H1 (cell line): ENCODE measurements around the gene PRF1. TPM values are rescaled to one million over a fixed set of nuclear protein-coding genes. Genes with fewer than 3 reads are reported as not detected.

ENCODE experiments used
- CTCF ChIA-PET: fragments of 300-600 bp; sonication (Branson Sonifier 250); formaldehyde crosslinking; loops from one replicate; lab custom pipeline; 2021; ENCODE audit not compliant: partially characterized antibody; lab: Charles Lee
- POLR2A ChIA-PET: fragments of 300-600 bp; sonication (Branson Sonifier 250); formaldehyde crosslinking; loops from one replicate; lab custom pipeline; 2021; ENCODE audit warnings: inconsistent platforms; ENCODE audit not compliant: partially characterized antibody; lab: Charles Lee
- DNase-seq, 2 experiments: peaks; one replicate each; pipeline versions ENCODE4 v3.0.0 to v3.0.0-alpha.2; 2010 to 2022; ENCODE audit warnings: low spot score in 2 of 2, low read depth in 1 of 2, mixed read lengths in 1 of 2
- FAIRE-seq: peaks from 2 replicates; lab custom pipeline; 2011; peaks lifted over from hg19 to GRCh38; lab: Jason Lieb, UNC
- H2AFZ ChIP-seq: 2 replicates; pipeline ENCODE4 v1.8.1; 2012; ENCODE audit warnings: low read length, inconsistent platforms
- H2AK5ac ChIP-seq: 2 replicates; pipeline ENCODE4 v1.6.1; 2013; ENCODE audit warnings: low read depth, low read length
- H2BK120ac ChIP-seq: replicated peaks from 2 replicates; pipeline ENCODE3; 2013; ENCODE audit warnings: low read depth, low read length, inconsistent platforms
- H2BK12ac ChIP-seq: 2 replicates; pipeline ENCODE4 v1.6.1; 2013; ENCODE audit warnings: low read depth, low read length
- H2BK15ac ChIP-seq: 2 replicates; pipeline ENCODE4 v1.6.1; 2013; ENCODE audit warnings: low read length
- H2BK20ac ChIP-seq: 2 replicates; pipeline ENCODE4 v1.6.1; 2013; ENCODE audit warnings: low read length
- H2BK5ac ChIP-seq: 2 replicates; pipeline ENCODE4 v1.6.1; 2013; ENCODE audit warnings: low read depth, low read length
- H3K14ac ChIP-seq: 2 replicates; pipeline ENCODE4 v1.6.1; 2013; ENCODE audit warnings: inconsistent platforms; ENCODE audit not compliant: insufficient read length
- H3K18ac ChIP-seq: 2 replicates; pipeline ENCODE4 v1.6.1; 2013; ENCODE audit warnings: low read length; ENCODE audit errors: extremely low read depth
- H3K23ac ChIP-seq: 2 replicates; pipeline ENCODE4 v1.6.1; 2013; ENCODE audit warnings: inconsistent platforms; ENCODE audit not compliant: insufficient read length
- H3K23me2 ChIP-seq: 2 replicates; pipeline ENCODE4 v1.6.1; 2013; ENCODE audit warnings: low read depth, low read length
- H3K27ac ChIP-seq: 2 replicates; pipeline ENCODE4 v1.6.1; 2011; ENCODE audit warnings: low read depth, low read length, inconsistent platforms
- H3K27me3 ChIP-seq, 4 experiments: replicated peaks in 1 of 4; 1 replicate in 1 of 4; 2 replicates in 3 of 4; pipeline versions ENCODE4 v1.6.1 to v1.8.1; 2011 to 2013; ENCODE audit warnings: low read length in 3 of 4, mild to moderate bottlenecking in 3 of 4, inconsistent platforms in 2 of 4, mixed read lengths in 2 of 4, moderate library complexity in 1 of 4; ENCODE audit not compliant: control insufficient read depth in 3 of 4, insufficient read depth in 3 of 4; ENCODE audit errors: extremely low read depth in 1 of 4
- H3K36me3 ChIP-seq, 4 experiments: 2 replicates each; pipeline versions ENCODE4 v1.6.1 to v1.8.1; 2011 to 2013; ENCODE audit warnings: mild to moderate bottlenecking in 4 of 4, low read length in 3 of 4, moderate library complexity in 2 of 4, control low read depth in 1 of 4, inconsistent platforms in 1 of 4; ENCODE audit not compliant: insufficient read depth in 4 of 4, control insufficient read depth in 2 of 4
- H3K4ac ChIP-seq: replicated peaks from 2 replicates; pipeline ENCODE3; 2013; ENCODE audit warnings: low read length, low read depth, mixed read lengths, inconsistent platforms; ENCODE audit not compliant: insufficient read length
- H3K4me1 ChIP-seq, 4 experiments: replicated peaks in 1 of 4; 1 replicate in 1 of 4; 2 replicates in 3 of 4; pipeline versions ENCODE4 v1.6.1 to v1.8.1; 2011 to 2013; ENCODE audit warnings: low read length in 3 of 4, inconsistent platforms in 2 of 4, mixed read lengths in 1 of 4; ENCODE audit not compliant: insufficient read depth in 4 of 4, control insufficient read depth in 3 of 4
- H3K4me2 ChIP-seq, 2 experiments: 2 replicates each; pipeline versions ENCODE4 v1.6.1 to v1.8.1; 2011 to 2013; ENCODE audit warnings: low read depth in 2 of 2, low read length in 2 of 2, control low read depth in 1 of 2, inconsistent platforms in 1 of 2, mild to moderate bottlenecking in 1 of 2; ENCODE audit not compliant: insufficient read depth in 1 of 2
- H3K4me3 ChIP-seq, 4 experiments: fragments of 200-600, 300-600 bp in 1 of 4; sonication (generic), shearing (Covaris generic), sonication (Bioruptor Twin) in 1 of 4; 2 replicates each; pipeline versions ENCODE4 v1.5.1 to v1.8.1; 2011 to 2016; ENCODE audit warnings: low read length in 4 of 4, low read depth in 3 of 4, control low read depth in 2 of 4, inconsistent platforms in 2 of 4, mild to moderate bottlenecking in 2 of 4, mixed read lengths in 1 of 4, moderate library complexity in 1 of 4; ENCODE audit not compliant: insufficient read depth in 2 of 4; ENCODE audit errors: extremely low read depth in 1 of 4
- H3K56ac ChIP-seq: replicated peaks from 2 replicates; pipeline ENCODE3; 2013; ENCODE audit warnings: low read depth, mild to moderate bottlenecking, mixed read lengths, low read length, inconsistent platforms; ENCODE audit not compliant: insufficient read length
- H3K79me1 ChIP-seq: 2 replicates; pipeline ENCODE4 v1.6.1; 2013; ENCODE audit warnings: low read depth, low read length, control low read depth
- H3K79me2 ChIP-seq, 2 experiments: 2 replicates each; pipeline versions ENCODE4 v1.6.1 to v1.8.1; 2012 to 2013; ENCODE audit warnings: low read length in 2 of 2, mild to moderate bottlenecking in 2 of 2, inconsistent platforms in 1 of 2; ENCODE audit not compliant: insufficient read depth in 2 of 2, control insufficient read depth in 1 of 2
- H3K9ac ChIP-seq, 4 experiments: replicated peaks in 1 of 4; 1 replicate in 1 of 4; 2 replicates in 3 of 4; pipeline versions ENCODE4 v1.6.1 to v1.8.1; 2011 to 2013; ENCODE audit warnings: low read depth in 3 of 4, low read length in 3 of 4, control low read depth in 2 of 4, mild to moderate bottlenecking in 2 of 4, moderate library complexity in 2 of 4, inconsistent platforms in 1 of 4; ENCODE audit errors: extremely low read depth in 1 of 4
- H3K9me3 ChIP-seq, 2 experiments: 2 replicates each; pipeline versions ENCODE4 v1.6.1 to v1.8.1; 2012 to 2013; ENCODE audit warnings: mild to moderate bottlenecking in 2 of 2, moderate library complexity in 2 of 2, control low read depth in 1 of 2, inconsistent platforms in 1 of 2, low read depth in 1 of 2, low read length in 1 of 2, mixed read lengths in 1 of 2; ENCODE audit not compliant: insufficient read depth in 2 of 2
- H4K20me1 ChIP-seq, 2 experiments: replicated peaks in 1 of 2; 2 replicates each; pipeline versions ENCODE3 to v1.8.1; 2011 to 2013; ENCODE audit warnings: inconsistent platforms in 2 of 2, low read length in 2 of 2, mild to moderate bottlenecking in 1 of 2; ENCODE audit not compliant: insufficient read depth in 2 of 2, control insufficient read depth in 1 of 2
- H4K5ac ChIP-seq: 2 replicates; pipeline ENCODE4 v1.6.1; 2013; ENCODE audit warnings: low read length, low read depth, mixed read lengths, inconsistent platforms; ENCODE audit not compliant: insufficient read length
- H4K8ac ChIP-seq: 2 replicates; pipeline ENCODE4 v1.8.0; 2013; ENCODE audit warnings: mild to moderate bottlenecking, moderate library complexity, low read length, inconsistent platforms; ENCODE audit not compliant: insufficient read depth; ENCODE audit errors: extremely low read depth
- H4K91ac ChIP-seq: replicated peaks from 2 replicates; pipeline ENCODE3; 2013; ENCODE audit warnings: low read length, mixed read lengths, inconsistent platforms; ENCODE audit not compliant: insufficient read length
- ASH2L ChIP-seq: fragments of 200-600, 300-600 bp; sonication (generic); IDR thresholded peaks from one replicate; pipeline ENCODE4 v1.7.1; 2017; ENCODE audit warnings: low read length
- BRCA1 ChIP-seq: IDR thresholded peaks from 2 replicates; pipeline ENCODE4 v1.6.1; 2012; ENCODE audit warnings: low read depth, low read length, improper control_type of control experiment
- E2F6 ChIP-seq: IDR thresholded peaks from 2 replicates; pipeline ENCODE4 v1.6.1; 2012; ENCODE audit warnings: inconsistent platforms
- EZH2 ChIP-seq: fragments of 200-600 bp; sonication (generic); IDR thresholded peaks from 2 replicates; pipeline ENCODE4 v1.7.1; 2012; ENCODE audit warnings: low read depth, mild to moderate bottlenecking, moderate library complexity, low read length, inconsistent platforms; ENCODE audit not compliant: severe bottlenecking
- FOSL1 ChIP-seq: IDR thresholded peaks from 2 replicates; pipeline ENCODE4 v1.6.1; 2011; ENCODE audit warnings: mild to moderate bottlenecking, low read depth, low read length, moderate library complexity; ENCODE audit not compliant: insufficient read depth
- GTF2F1 ChIP-seq: IDR thresholded peaks from 2 replicates; pipeline ENCODE4 v1.6.1; 2012; ENCODE audit warnings: low read depth, low read length, improper control_type of control experiment, borderline replicate concordance
- JUN ChIP-seq: IDR thresholded peaks from 2 replicates; pipeline ENCODE4 v1.6.1; 2011; ENCODE audit warnings: low read depth, mild to moderate bottlenecking, improper control_type of control experiment, low read length
- MAFK ChIP-seq: IDR thresholded peaks from 2 replicates; pipeline ENCODE4 v1.6.1; 2012; ENCODE audit warnings: low read depth, mild to moderate bottlenecking, improper control_type of control experiment, low read length
- SIX5 ChIP-seq: IDR thresholded peaks from 2 replicates; pipeline ENCODE4 v1.6.1; 2011; ENCODE audit warnings: mild to moderate bottlenecking, low read depth, low read length
- SP2 ChIP-seq: IDR thresholded peaks from 2 replicates; pipeline ENCODE4 v1.6.1; 2012; ENCODE audit warnings: mild to moderate bottlenecking, low read length, inconsistent platforms
- SP4 ChIP-seq: IDR thresholded peaks from 2 replicates; pipeline ENCODE4 v1.6.1; 2012; ENCODE audit warnings: low read length, inconsistent platforms
- SRF ChIP-seq: IDR thresholded peaks from 2 replicates; pipeline ENCODE4 v1.6.1; 2011; ENCODE audit warnings: mild to moderate bottlenecking, low read depth, low read length, moderate library complexity
- TEAD4 ChIP-seq: IDR thresholded peaks from 2 replicates; pipeline ENCODE4 v1.6.1; 2012; ENCODE audit warnings: low read depth, low read length, inconsistent platforms, mixed read lengths
- whole genome bisulfite sequencing, 2 experiments: shearing (Covaris generic) in 1 of 2; methylation state at CpG; one replicate each; pipeline versions ENCODE4 v1.1.6 to v1.1.7; 2013 to 2015; ENCODE audit warnings: low lambda C conversion rate in 2 of 2, mixed read lengths in 2 of 2, inconsistent platforms in 1 of 2, low coverage in 1 of 2, missing lambda C conversion rate in 1 of 2; ENCODE audit not compliant: insufficient replicate concordance in 2 of 2, insufficient coverage in 1 of 2, insufficient read length in 1 of 2; ENCODE audit errors: extremely low coverage in 1 of 2, missing lambda C conversion rate in 1 of 2; 5-methylcytosine and 5-hydroxymethylcytosine counted together
- polyA plus RNA-seq, 7 experiments: library from polyadenylated mRNA; depleted of rRNA in 3 of 7; stranded (reverse) in 5 of 7; unstranded in 2 of 7; fragments of >200 nt in 5 of 7; fragments of 200-250 nt in 2 of 7; gene quantifications; 1 replicate in 5 of 7; 2 replicates in 1 of 7; 4 replicates in 1 of 7; pipeline versions ENCODE4 v1.2.1 to v1.2.3, GENCODE V29; 2011 to 2013; ENCODE audit warnings: missing spikeins in 2 of 7, mixed read lengths in 2 of 7
- total RNA-seq: library from RNA; stranded (reverse); fragmentation: NEBNext Ultra II Directional; extraction: Animal tissue kit (Norgen Biotek cat#: 25700); gene quantifications from 2 replicates; pipeline ENCODE4 v1.2.1, GENCODE V29; 2021

The PRF1 gene
- total and polyA plus RNA-seq, 2 of the 8 experiments (the other 6 are each of a cell fraction or from before 2014, with no cell fraction given) = 0.15 TPM; not detected in 1

GRCh38 chr10:70615211-70615610 is 12.7 kb upstream of the PRF1 start:
- Histone ChIP-seq H4K8ac (no peak overlapping the region), H4K91ac (no peak overlapping the region), H4K20me1 (no peaks in the 10 kb centered on the region), H2BK20ac (no peak overlapping the region), H3K18ac (no peak overlapping the region), H2BK5ac (no peak overlapping the region), H3K27me3 (no peaks in the 10 kb centered on the region; a peak in 1 of 7 replicates), H3K23me2 (no peaks in the 10 kb centered on the region), H2AFZ (no peak overlapping the region), H3K27ac (no peak overlapping the region), H3K14ac (no peak overlapping the region), H3K4me2 (no peak overlapping the region), H3K4me1 (no peaks in the 10 kb centered on the region), H3K36me3 (no peaks in the 10 kb centered on the region), H2AK5ac (no peak overlapping the region), H2BK12ac (no peak overlapping the region), H3K4ac (no peak overlapping the region), H3K9me3 (peaks cover 2 to 4% of the 10 kb centered on the region in 2 experiments; a peak in 3 of 4 replicates), H2BK120ac (no peak overlapping the region), H3K56ac (no peak overlapping the region), H3K79me1 (no peaks in the 10 kb centered on the region), H3K23ac (no peak overlapping the region), H2BK15ac (no peak overlapping the region), H3K9ac (no peak overlapping the region), H3K4me3 (no peak overlapping the region), H4K5ac (no peak overlapping the region), H3K79me2 (no peaks in the 10 kb centered on the region)
- DNase-seq (no peak), FAIRE-seq (no peak)
- WGBS, 2 experiments = 83% methylated on average over 2 of the region's 2 CpGs; no CpG with 5 or more reads in 1 of the 2 experiments
- ChIA-PET POLR2A (no interaction called here), CTCF (interaction anchor here (0.9 to 4.1 kb wide), 2 partner anchors 65 to 145 kb away, joined by 4 to 25 read pairs; no protein-coding TSS in a partner anchor)
- TF ChIP-seq TEAD4 (no peak), GTF2F1 (no peak), SP2 (no peak), EZH2 (no peak), MAFK (no peak), ASH2L (no peak), SP4 (no peak), BRCA1 (no peak), FOSL1 (no peak), JUN (no peak), SIX5 (no peak), SRF (no peak), E2F6 (no peak)
